GM03348 (cell line): ENCODE data around the gene FCSK.

Experiments used
- DNase-seq: peaks from one replicate; pipeline ENCODE4 v3.0.0; 2012; ENCODE audit warnings: low spot score

FCSK gene

DNA sequence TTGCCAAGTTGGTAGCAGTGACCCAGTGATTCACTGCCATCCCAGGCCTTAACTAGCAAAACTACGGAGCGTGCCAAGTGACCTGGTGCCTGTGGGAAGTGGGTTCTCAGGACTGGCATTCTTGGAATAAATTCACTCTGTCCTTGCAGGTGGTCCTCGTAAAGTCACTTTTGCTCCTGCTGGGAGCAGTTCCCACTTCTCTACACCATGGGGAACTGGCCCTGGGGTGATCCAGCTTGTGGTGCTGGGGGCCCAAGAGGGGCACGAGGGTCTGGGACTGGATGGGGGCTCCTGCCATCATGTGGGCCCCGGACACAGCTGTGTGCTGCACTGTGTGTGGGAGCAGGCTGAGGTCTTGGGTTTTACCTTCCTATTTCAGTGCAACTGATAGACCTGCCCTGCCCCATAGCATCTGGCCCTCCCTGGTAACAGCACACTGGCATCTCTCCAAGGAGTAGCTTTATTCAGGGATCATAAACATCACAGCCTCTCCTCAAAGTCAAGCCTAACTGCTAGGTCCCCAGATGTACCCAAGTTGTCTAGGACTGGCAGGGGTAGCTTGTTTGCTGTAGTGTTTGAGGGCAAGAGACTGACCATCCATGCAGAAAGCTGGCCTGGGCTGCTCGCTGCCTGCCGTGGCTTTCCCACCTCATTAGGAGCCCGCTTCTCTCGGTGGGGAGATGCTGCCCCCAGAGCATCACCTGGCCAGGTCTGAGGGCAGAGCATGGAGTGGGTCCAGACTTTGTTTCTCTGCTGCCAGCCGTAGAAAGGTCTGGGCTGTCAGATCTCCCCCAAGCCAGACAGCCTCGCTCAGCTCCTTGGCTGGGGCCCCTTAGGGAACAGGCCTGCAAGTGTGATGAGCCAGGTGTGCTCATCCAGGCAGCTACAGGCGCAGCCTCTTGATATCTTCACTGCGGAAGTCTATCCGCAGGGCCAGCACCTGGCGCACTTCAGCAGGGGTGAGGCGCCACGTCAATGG is 26.0 kb downstream of the FCSK start:
- no peak for DNase-seq

DNA sequence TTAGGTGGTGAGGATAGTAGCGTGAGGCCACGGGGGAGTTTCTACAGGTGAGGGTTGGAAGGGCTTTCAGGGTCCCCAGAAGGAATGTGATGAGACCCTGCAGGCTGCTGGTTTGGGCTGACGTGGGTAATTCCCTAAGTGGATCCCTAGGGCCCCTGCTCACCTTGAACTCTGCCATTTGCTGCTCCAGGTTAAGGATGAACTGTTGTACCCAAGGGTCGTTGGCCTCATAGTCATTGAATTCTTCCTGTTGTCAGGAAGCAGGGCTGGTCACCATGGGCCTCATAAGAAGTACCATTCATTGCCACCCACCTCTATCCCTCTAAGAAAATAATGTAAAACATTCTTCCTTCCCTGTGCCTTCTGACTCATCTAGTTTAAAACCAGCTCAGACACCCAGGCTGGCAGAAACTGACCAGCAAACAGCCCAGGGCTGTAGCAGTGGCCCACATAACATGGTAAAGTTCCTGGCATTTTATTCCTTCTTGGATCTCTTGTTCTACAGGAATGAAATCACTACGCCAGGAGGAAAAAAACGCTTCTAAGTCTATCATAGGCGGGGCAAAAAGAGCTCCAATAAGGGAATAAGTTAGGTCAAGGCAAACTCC is 27.6 kb downstream of the FCSK start:
- peak; percentile 55 for DNase-seq

DNA sequence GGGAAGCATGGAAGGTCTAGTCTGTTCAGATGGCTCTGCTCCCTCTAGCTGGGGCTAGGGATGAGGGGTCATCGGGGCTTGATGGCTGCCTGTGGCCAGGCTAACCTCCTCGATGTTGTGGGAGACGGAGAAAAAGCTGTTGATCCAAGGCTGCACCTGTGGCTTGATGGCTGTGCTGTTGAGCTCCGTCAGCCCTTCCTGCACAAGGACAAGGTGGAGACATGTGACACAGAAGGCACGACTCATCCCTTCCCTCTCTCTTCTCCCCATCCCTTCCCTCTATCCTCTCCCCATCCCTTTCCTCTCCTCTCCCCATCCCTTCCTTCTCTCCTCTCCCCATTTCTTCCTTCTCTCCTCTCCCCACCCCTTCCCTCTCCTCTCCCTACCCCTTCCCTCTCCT is 28.2 kb downstream of the FCSK start:
- no peak for DNase-seq

DNA sequence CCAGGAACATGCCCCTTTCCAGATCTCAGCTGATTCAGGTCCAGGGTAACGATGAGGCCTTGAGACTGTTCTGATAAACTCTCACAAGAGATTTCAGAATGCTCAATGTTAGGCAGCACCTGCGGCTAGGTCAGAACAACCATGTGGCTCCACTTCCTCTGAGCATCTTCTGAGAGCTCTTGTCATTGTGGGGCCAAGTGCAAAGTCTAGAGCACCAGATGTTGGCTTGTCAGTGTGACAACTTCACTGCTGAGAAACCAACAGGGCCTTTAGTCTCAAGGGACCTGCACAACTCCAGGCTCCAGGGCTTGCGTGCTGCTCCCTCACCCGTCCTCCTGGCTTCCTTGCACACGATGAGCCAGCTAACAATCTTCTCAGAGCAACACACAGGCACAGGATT is 29.0 kb downstream of the FCSK start:
- DNase-seq: no peak

GRCh38 chr16:70484867-70485266 is 30.5 kb downstream of the FCSK start:
- DNase-seq: no peak

DNA sequence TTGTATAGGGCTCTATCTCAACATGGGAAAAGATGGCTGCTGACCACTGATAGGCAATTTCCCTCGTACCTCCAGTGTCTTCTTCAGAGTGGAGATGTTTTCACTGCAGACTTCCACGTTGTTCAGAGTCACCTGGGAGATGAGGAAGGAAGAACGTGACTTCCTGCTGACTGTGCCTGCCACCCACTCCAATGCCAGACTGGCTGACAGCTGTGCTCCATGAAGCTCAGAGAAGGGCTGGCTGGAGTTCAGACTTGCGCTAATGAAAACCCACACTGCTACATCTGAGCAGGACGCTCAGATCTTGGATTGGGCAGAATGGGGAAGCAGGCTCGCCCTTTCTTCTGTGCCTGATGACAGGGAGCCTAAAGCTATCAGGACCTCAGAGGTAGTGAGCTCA is 35.9 kb downstream of the FCSK start:
- DNase-seq: no peak

- DNase-seq: no peak
Observed at GRCh38 chr16:70493802-70494201, 39.4 kb downstream of the FCSK start.

- DNase-seq: no peak
Observed at GRCh38 chr16:70494202-70494770, 39.9 kb downstream of the FCSK start.

- DNase-seq: no peak
Observed at GRCh38 chr16:70494777-70495176, 40.4 kb downstream of the FCSK start.

DNA sequence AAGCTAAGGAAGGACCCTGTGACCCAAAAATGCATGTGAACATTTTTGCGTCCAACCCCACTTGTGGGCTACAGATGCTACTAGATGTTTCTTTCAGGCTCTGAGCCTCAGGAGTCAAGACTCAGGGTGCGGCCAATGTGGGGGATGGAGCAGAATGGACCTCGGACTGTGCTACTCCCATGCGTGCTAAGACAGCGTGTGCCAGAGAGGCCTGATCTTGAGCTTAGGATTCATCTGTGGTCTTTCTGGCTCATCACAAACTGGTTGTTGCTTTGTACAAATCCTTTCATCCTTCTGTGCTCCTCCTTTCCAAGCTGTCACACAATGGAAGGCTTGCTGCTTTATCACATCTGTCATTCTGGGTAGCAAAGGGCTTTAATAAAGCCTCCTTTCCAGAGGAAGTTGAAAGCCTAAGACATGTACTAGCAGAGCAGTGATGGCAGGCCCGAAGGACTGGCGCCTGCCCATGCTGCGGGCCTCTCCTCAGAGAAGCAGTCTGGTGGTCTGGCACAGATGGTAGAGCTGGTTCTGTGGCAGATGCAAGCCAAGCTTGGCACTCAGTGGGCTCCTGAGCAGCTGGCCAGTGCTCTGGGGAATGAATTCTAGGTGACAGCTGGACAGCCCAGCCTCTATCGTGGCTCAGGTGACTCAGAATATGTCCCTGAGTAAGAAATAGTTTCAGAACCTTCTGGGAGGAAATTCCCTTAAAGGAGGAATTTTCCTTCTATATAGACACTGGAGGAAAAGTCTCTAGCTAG is 41.2 kb downstream of the FCSK start:
- no peak for DNase-seq

- no peak for DNase-seq
Observed at GRCh38 chr16:70496513-70496912, 42.1 kb downstream of the FCSK start.

- DNase-seq: no peak
Observed at GRCh38 chr16:70508752-70509151, 54.4 kb downstream of the FCSK start.

DNA sequence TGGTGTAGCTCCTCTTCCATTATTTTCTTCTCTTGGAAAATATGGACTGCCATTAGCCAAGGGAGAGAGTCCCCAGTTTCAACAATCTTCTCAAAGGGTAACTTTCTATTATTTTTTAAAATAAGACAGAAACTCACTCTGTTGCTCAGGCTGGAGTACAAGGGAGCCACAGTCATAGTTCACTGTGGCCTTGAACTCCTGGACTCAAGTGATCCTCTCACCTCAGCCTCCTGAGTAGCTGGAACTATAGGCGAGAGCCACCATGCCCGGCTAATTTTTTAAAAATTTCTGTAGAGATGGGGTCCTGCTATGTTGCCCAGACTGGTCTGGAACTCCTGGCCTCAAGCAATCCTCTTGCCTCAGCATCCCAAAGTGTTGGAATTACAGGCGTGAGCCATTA is 55.8 kb downstream of the FCSK start:
- no peak for DNase-seq

- DNase-seq: no peak
Observed at GRCh38 chr16:70511833-70512232, 57.4 kb downstream of the FCSK start.

GRCh38 chr16:70512456-70512855 is 58.1 kb downstream of the FCSK start:
- peak; percentile 23 for DNase-seq

DNA sequence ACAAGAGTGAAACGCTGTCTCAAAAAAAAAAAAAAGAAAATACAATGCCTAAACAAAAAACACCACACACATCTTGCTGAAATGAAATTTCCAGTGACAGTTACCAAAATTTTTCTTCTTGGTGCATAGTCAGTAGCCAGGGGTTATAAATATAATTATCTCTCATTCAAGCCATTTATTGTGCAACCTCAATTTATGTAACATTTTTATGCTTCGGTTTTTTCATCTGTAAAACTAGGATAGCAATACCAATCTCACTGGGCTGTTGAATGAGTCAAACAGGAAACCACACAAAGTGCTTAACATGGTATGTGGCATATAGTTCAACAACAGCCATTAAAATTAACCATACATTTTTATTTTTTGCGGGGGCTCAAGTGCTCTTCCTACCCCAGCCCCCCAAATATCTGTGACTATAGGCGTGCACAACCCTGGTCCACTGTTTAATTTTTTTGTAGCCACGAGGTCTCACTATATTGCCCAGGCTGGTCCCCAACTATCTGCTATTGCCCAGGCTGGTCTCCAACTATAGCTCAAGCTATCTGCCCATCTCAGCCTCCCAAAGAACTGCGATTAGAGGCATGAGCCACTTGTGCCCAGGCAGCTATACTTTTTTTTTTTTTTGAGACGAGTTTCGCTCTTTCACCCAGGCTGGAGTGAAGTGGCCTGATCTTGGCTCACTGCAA is 66.4 kb downstream of the FCSK start:
- DNase-seq: peak; percentile 60

DNA sequence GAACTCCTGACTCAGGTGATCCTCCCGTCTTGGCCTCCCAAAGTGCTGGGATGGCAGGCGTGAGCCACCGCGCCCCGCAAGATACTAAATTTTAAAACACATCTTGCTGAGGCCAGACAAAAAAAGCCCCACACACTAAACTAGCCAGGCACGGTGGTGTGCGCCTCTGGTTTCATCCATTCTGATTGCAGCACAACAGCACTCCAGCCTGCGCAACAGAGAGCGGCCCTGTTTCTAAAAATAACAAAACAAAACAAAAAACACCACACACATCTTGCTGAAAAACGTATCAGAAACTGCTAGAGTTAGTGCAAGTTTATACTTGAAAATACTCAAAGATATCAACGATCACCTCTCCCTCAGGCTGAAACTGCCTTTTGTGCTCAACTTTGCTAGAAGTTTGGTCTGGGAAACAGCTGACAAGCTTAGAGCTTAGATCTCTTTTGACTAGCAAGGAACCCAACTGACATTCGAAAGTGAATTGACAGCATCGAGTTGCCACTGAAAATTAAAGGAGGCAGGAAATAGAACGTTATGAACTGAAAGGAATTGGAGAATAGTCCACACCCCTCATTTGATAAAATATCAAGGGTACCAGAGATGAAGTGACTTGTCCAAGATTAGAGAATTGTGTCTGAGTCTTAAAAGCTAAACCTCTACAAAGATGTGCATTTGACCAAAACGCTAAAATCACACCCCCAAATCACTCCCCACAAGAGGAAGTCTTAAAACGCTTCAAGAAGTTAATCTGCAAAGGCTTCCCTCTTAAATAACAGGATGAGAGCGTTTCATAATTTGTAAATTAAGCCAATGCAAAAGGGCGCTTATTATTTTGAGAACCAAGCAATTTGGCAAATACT is 68.1 kb downstream of the FCSK start:
- no peak for DNase-seq

- peak; percentile 94 for DNase-seq
Observed at GRCh38 chr16:70523076-70523742, 68.8 kb downstream of the FCSK start, which contains the start of gene COG4. Gene COG4 (minus strand): TSS chr16:70523554. CDS start chr16:70523543, 11 bp downstream.

GRCh38 chr16:70523743-70524398 is 69.5 kb downstream of the FCSK start, which contains the start of gene SF3B3:
Gene SF3B3 (plus strand): TSS chr16:70523816. CDS start chr16:70526657, 2,841 bp downstream.
- peak; percentile 76 for DNase-seq
